Camera-type eye (tissue), 1 donor: ENCODE results near the gene DRG1. TPM values are rescaled to one million over a fixed set of nuclear protein-coding genes. Genes with fewer than 3 reads are reported as not detected.

ENCODE experiments used
- total RNA-seq: library from RNA; depleted of rRNA; stranded (reverse); fragments of >200 nt; gene quantifications from one replicate; pipeline ENCODE4 v1.2.3, GENCODE V29; 2014

The DRG1 gene, protein sequence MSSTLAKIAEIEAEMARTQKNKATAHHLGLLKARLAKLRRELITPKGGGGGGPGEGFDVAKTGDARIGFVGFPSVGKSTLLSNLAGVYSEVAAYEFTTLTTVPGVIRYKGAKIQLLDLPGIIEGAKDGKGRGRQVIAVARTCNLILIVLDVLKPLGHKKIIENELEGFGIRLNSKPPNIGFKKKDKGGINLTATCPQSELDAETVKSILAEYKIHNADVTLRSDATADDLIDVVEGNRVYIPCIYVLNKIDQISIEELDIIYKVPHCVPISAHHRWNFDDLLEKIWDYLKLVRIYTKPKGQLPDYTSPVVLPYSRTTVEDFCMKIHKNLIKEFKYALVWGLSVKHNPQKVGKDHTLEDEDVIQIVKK
- total RNA-seq = 80.5 TPM

DNA sequence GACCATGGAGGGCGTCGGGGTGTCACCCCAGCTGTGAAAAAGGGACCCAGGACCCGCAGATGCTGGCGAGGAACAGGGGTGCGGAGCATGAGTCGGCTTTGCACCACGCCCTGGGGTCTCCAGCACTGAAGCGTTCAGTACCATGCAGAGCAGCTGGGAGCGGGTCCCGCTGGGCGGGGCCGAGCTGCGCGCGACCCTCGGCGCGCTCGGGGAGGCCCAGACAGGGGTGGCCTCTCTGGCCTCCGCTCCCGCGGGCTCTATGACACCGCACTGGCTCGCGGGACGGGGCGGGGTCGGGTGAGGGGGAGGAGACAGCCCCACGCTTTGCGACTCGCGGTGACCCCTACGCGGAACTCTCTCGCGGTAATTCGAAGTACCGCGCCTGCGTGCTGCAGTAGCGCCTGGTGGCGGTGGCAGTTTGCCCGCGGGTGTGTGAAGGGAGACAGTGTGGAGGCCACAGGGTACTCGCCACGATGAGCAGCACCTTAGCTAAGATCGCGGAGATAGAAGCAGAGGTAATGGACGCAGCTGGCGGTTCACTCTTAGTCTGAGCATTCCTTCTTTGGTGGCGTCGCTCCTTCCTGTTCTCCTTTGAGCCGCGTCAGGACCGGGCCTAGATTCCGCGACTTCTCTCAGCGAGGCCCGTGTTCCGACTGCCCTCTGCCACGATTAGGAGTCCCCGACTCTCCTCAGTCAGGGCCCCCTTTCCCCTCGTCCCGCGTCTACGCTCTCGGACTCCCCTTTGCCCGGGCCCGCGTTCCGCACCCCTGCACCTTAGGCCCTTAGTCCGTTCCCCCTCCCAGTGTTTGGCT is at the start of gene DRG1:
TSS of gene DRG1 (plus strand) at position 394 of the 812 bp plus-strand sequence. CDS start at position 474, 80 bp downstream.

Other genes with a start within 250 kb of the DRG1 start
- gene RNF185, start 239.4 kb upstream of the DRG1 start, total RNA-seq = 33.5 TPM
- 49.1 TPM for gene LIMK2, start 187.3 kb upstream of the DRG1 start, total RNA-seq
- gene PIK3IP1, start 107.1 kb upstream of the DRG1 start, total RNA-seq = 23.3 TPM
- 43.4 TPM for gene PATZ1, start 53.3 kb upstream of the DRG1 start, total RNA-seq
- 17.7 TPM for gene EIF4ENIF1, start 90.2 kb downstream of the DRG1 start, total RNA-seq
- gene SFI1, start 96.9 kb downstream of the DRG1 start, total RNA-seq = 37.3 TPM